HCT116 (cell line): ENCODE measurements around the gene ZNHIT2. TPM values are rescaled to one million over a fixed set of nuclear protein-coding genes. Genes with fewer than 3 reads are reported as not detected.

Source experiments
- ATAC-seq: fragments of 200-7000 bp; cut with Tn5 transposase; 2 replicates; pipeline ENCODE4 v1.9.1; 2020; ENCODE audit warnings: mild to moderate bottlenecking, moderate library complexity
- BruUV-seq: library from RNA; stranded (reverse); fragments of 400-500 nt; replicated peaks from 2 replicates; lab custom pipeline; 2021; lab: Mats Ljungman, UMichigan
- CTCF ChIA-PET: fragments of 300-600 bp; sonication (Branson Sonifier 250); formaldehyde crosslinking; loops from one replicate; lab custom pipeline; 2021; ENCODE audit warnings: antibody characterized with exemption; lab: Charles Lee
- POLR2A ChIA-PET: fragments of 300-600, 350-600 bp; sonication (Branson Sonifier 250); formaldehyde crosslinking; loops from one replicate; lab custom pipeline; 2021; ENCODE audit warnings: antibody characterized with exemption; lab: Charles Lee
- RAD21 ChIA-PET, 2 experiments: fragments of 300-600 bp; sonication (Branson Sonifier 250); formaldehyde crosslinking; loops; one replicate each; lab custom pipeline; 2023; ENCODE audit warnings: low total read pairs in 2 of 2; ENCODE audit not compliant: uncharacterized antibody in 2 of 2, unreplicated experiment in 2 of 2, low non-redundant PET in 1 of 2; lab: Charles Lee
- DNase-seq: peaks from one replicate; pipeline ENCODE4 v3.0.0-alpha.2; 2010; ENCODE audit warnings: low read depth, low spot score
- H2AFZ ChIP-seq: fragments of 200-600 bp; shearing (Covaris generic), sonication (generic); 2 replicates; pipeline ENCODE4 v1.6.1; 2017; ENCODE audit warnings: low read depth, mixed run types, mixed read lengths, antibody characterized with exemption, low read length; ENCODE audit not compliant: poor library complexity, severe bottlenecking
- H3K27ac ChIP-seq: 2 replicates; pipeline ENCODE4 v1.5.1; 2012; ENCODE audit warnings: low read depth, low read length
- H3K27me3 ChIP-seq: fragments of 200-600 bp; sonication (generic); 2 replicates; pipeline ENCODE4 v1.6.1; 2016; ENCODE audit warnings: mixed run types, low read length, mixed read lengths; ENCODE audit not compliant: insufficient read depth
- H3K36me3 ChIP-seq, 2 experiments: fragments of 200-500 bp in 1 of 2; fragments of 200-600 bp in 1 of 2; sonication (Bioruptor generic) in 1 of 2; sonication (generic) in 1 of 2; 2 replicates each; pipeline versions ENCODE4 v1.5.1 to v1.6.1; 2014 to 2016; ENCODE audit warnings: low read length in 2 of 2, inconsistent platforms in 1 of 2, mixed read lengths in 1 of 2, mixed run types in 1 of 2; ENCODE audit not compliant: insufficient read depth in 2 of 2, control insufficient read depth in 1 of 2
- H3K4me1 ChIP-seq, 2 experiments: fragments of 200-600 bp in 1 of 2; sonication (generic) in 1 of 2; 2 replicates each; pipeline versions ENCODE4 v1.5.1 to v1.6.1; 2012 to 2017; ENCODE audit warnings: low read length in 2 of 2, inconsistent platforms in 1 of 2, mild to moderate bottlenecking in 1 of 2, mixed read lengths in 1 of 2, mixed run types in 1 of 2, moderate library complexity in 1 of 2; ENCODE audit not compliant: insufficient read depth in 2 of 2, control insufficient read depth in 1 of 2
- H3K4me2 ChIP-seq: fragments of 200-600 bp; sonication (generic); 2 replicates; pipeline ENCODE4 v1.6.1; 2017; ENCODE audit warnings: mixed run types, low read length, mixed read lengths
- H3K4me3 ChIP-seq, 2 experiments: fragments of 200-600 bp in 1 of 2; sonication (generic) in 1 of 2; replicated peaks in 1 of 2; 2 replicates each; pipeline ENCODE4 v1.5.1; 2011 to 2016; ENCODE audit warnings: low read length in 2 of 2, control low read depth in 1 of 2, low read depth in 1 of 2, mild to moderate bottlenecking in 1 of 2, mixed read lengths in 1 of 2, mixed run types in 1 of 2
- H3K79me2 ChIP-seq: fragments of 200-600 bp; sonication (generic); 2 replicates; pipeline ENCODE4 v1.6.1; 2017; ENCODE audit warnings: mild to moderate bottlenecking, mixed run types, low read length, moderate library complexity, mixed read lengths; ENCODE audit not compliant: insufficient read depth
- H3K9ac ChIP-seq: fragments of 200-600 bp; sonication (generic); 2 replicates; pipeline ENCODE4 v1.6.1; 2016; ENCODE audit warnings: low read length, mixed read lengths
- H3K9me2 ChIP-seq: fragments of 200-600 bp; sonication (generic), shearing (Covaris generic); 2 replicates; pipeline ENCODE4 v1.6.1; 2017; ENCODE audit warnings: mixed run types, mild to moderate bottlenecking, moderate library complexity; ENCODE audit not compliant: insufficient read depth
- H3K9me3 ChIP-seq, 2 experiments: fragments of 200-500 bp in 1 of 2; fragments of 200-600 bp in 1 of 2; sonication (Bioruptor generic) in 1 of 2; sonication (generic) in 1 of 2; 2 replicates each; pipeline ENCODE4 v1.6.1; 2014 to 2017; ENCODE audit warnings: low read length in 2 of 2, mixed read lengths in 2 of 2, inconsistent platforms in 1 of 2, low read depth in 1 of 2, mild to moderate bottlenecking in 1 of 2, mixed run types in 1 of 2, moderate library complexity in 1 of 2; ENCODE audit not compliant: control insufficient read depth in 1 of 2, insufficient read depth in 1 of 2
- H4K20me1 ChIP-seq: fragments of 200-600 bp; sonication (generic), shearing (Covaris generic); 2 replicates; pipeline ENCODE4 v1.6.1; 2017; ENCODE audit warnings: mixed run types, mild to moderate bottlenecking, moderate library complexity; ENCODE audit not compliant: insufficient read depth
- CBX3 ChIP-seq: IDR thresholded peaks from 2 replicates; pipeline ENCODE4 v1.6.1; 2012; ENCODE audit warnings: low read depth
- CEBPB ChIP-seq: IDR thresholded peaks from 2 replicates; pipeline ENCODE4 v1.6.1; 2012; ENCODE audit warnings: low read depth
- ELF1 ChIP-seq: IDR thresholded peaks from 2 replicates; pipeline ENCODE4 v1.6.1; 2012; ENCODE audit warnings: low read depth, borderline replicate concordance
- EZH2 ChIP-seq: fragments of 200-600 bp; sonication (generic); IDR thresholded peaks from 2 replicates; pipeline ENCODE4 v1.6.1; 2017; ENCODE audit warnings: antibody characterized with exemption, mixed run types
- EZH2phosphoT487 ChIP-seq: fragments of 200-600 bp; IDR thresholded peaks from 2 replicates; pipeline ENCODE4 v1.6.1; 2018; ENCODE audit warnings: antibody characterized with exemption, borderline replicate concordance
- FOSL1 ChIP-seq: IDR thresholded peaks from 2 replicates; pipeline ENCODE4 v1.6.1; 2012; ENCODE audit warnings: low read depth
- JUND ChIP-seq: IDR thresholded peaks from 2 replicates; pipeline ENCODE4 v1.6.1; 2012
- MAX ChIP-seq: IDR thresholded peaks from 2 replicates; pipeline ENCODE4 v1.6.1; 2012
- POLR2AphosphoS5 ChIP-seq: IDR thresholded peaks from 2 replicates; pipeline ENCODE4 v1.6.1; 2011; ENCODE audit warnings: mild to moderate bottlenecking, low read depth, low read length, moderate library complexity
- RAD21 ChIP-seq: IDR thresholded peaks from 2 replicates; pipeline ENCODE4 v1.6.1; 2012; ENCODE audit warnings: low read depth, mild to moderate bottlenecking
- SIN3A ChIP-seq: IDR thresholded peaks from 2 replicates; pipeline ENCODE4 v1.6.1; 2012; ENCODE audit warnings: low read depth
- SRF ChIP-seq: IDR thresholded peaks from 2 replicates; pipeline ENCODE4 v1.6.1; 2012; ENCODE audit warnings: low read depth
- ZFX ChIP-seq: fragments of 450-650 bp; IDR thresholded peaks from 2 replicates; pipeline ENCODE4 v1.6.1; 2017
- intact Hi-C: fragments of 100-400 bp; cut with micrococcal nuclease; formaldehyde crosslinking; loops from 2 replicates; pipeline ENCODE4 v1.10.0; 2022
- total RNA-seq: library from RNA; stranded (reverse); gene quantifications from one replicate; pipeline ENCODE4 v1.2.1, GENCODE V29; 2021; ENCODE audit not compliant: unreplicated experiment
- TF ChIP-seq, protein P1 (sequence below): IDR thresholded peaks from 2 replicates; pipeline ENCODE4 v1.6.1; 2012

Gene ZNHIT2
- total RNA-seq, 1 experiment from 2014 or later, result 18.8 TPM

DNA sequence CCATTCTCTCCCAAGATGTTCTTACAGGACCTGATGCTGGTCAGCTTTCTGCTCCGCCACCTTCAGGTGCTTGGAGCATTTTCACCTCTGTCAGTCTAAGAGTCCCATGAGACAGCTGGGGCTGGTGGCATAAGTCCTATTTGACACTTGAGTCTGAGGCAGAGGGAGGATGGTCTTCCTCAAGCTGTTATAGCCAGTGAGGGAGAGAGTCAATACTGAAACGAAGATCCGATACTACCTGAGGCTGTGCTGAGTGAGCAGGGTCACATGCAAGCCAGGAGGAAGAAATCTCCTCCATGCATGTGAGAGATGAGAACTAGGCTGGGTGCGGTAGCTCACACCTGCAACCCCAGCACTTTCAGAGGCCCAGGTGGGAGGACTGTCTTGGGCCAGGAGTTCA, 27.9 kb downstream of the ZNHIT2 start:
- peaks cover 2 to 7% of the 10 kb centered on the region in 2 experiments; a peak in 2 of 4 replicates for H3K4me1 ChIP-seq

DNA sequence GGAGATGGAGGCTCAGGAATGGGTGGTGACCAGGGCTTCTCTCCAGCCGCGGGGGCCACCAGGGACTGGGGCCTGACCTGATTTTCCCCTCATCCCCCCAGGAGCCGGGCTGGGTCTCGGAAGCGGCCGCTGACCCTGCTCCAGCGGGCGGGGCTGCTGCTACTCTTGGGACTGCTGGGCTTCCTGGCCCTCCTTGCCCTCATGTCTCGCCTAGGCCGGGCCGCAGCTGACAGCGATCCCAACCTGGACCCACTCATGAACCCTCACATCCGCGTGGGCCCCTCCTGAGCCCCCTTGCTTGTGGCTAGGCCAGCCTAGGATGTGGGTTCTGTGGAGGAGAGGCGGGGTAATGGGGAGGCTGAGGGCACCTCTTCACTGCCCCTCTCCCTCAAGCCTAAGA, 29.7 kb downstream of the ZNHIT2 start:
- Histone ChIP-seq H3K79me2 (peaks cover 16% of the 10 kb centered on the region), H3K4me1 (peaks cover 4 to 12% of the 10 kb centered on the region in 2 experiments; a peak in 3 of 4 replicates), H3K27ac (no peak overlapping the region), H3K27me3 (no peaks in the 10 kb centered on the region), H3K4me3 (no peak overlapping the region), H3K36me3 (peaks cover 0 to 18% of the 10 kb centered on the region in 2 experiments; a peak in 1 of 4 replicates), H3K9me3 (no peaks in the 10 kb centered on the region), H3K9ac (no peak overlapping the region), H3K4me2 (no peak overlapping the region), H2AFZ (no peak overlapping the region), H4K20me1 (no peaks in the 10 kb centered on the region), H3K9me2 (no peaks in the 10 kb centered on the region)
- BruUV-seq, result no TSS peak
- POLR2A ChIA-PET, result no interaction called here
- RAD21 ChIA-PET, result no interaction called here
- ATAC-seq (no peak), DNase-seq (no peak)
- TF ChIP-seq ELF1 (no peak), EZH2 (no peak), MAX (no peak), ZFX (no peak), RAD21 (no peak)
- intact Hi-C loops, result no loop called here
- CTCF ChIA-PET, result no interaction called here

More for the DNA sequence above, 27.9 kb downstream of the ZNHIT2 start:
- H3K27me3 ChIP-seq, result no peaks in the 10 kb centered on the region
- TF ChIP-seq CBX3 (no peak), FOSL1 (no peak), CEBPB (no peak), SIN3A (no peak), RAD21 (no peak), SRF (no peak), POLR2AphosphoS5 (no peak), ELF1 (no peak), JUND (no peak), EZH2phosphoT487 (no peak), ZFX (no peak)
- TF ChIP-seq, protein P1, sequence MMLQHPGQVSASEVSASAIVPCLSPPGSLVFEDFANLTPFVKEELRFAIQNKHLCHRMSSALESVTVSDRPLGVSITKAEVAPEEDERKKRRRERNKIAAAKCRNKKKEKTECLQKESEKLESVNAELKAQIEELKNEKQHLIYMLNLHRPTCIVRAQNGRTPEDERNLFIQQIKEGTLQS, result no peak
- peaks cover 2% of the 10 kb centered on the region; the same call in 1 of the 2 replicates for H3K79me2 ChIP-seq
- CTCF ChIA-PET, result interaction anchor here (1.3 kb wide), 1 partner anchor 21 kb away, joined by 4 read pairs; no protein-coding TSS in a partner anchor
- no peak for DNase-seq
- H3K9me2 ChIP-seq, result no peaks in the 10 kb centered on the region
- RAD21 ChIA-PET, result no interaction called here
- no peak overlapping the region for H3K4me3 ChIP-seq
- no peaks in the 10 kb centered on the region for H3K9me3 ChIP-seq
- intact Hi-C loops, result no loop called here
- BruUV-seq, result no TSS peak
- no peak overlapping the region for H3K27ac ChIP-seq
- no peaks in the 10 kb centered on the region for H4K20me1 ChIP-seq
- no peak for ATAC-seq
- H3K36me3 ChIP-seq, result peaks cover 0 to 18% of the 10 kb centered on the region in 2 experiments; a peak in 1 of 4 replicates
- POLR2A ChIA-PET, result no interaction called here
- H3K4me2 ChIP-seq, result no peak overlapping the region
- H2AFZ ChIP-seq, result no peak overlapping the region
- H3K9ac ChIP-seq, result no peak overlapping the region
